ENCODE data around the gene CPNE9.

CPNE9 gene

GRCh38 chr3:9760779-9761505 is 57.3 kb downstream of the CPNE9 start:
- H3F3A ChIP-seq (ENCODE audit: insufficient read depth): no peaks in the 10 kb centered on the region
- TF ChIP-seq EZH2phosphoT487 (conservative IDR thresholded peaks at IDR 0.05; ENCODE audit: low read length): no peak
- TF ChIP-seq, protein P1, sequence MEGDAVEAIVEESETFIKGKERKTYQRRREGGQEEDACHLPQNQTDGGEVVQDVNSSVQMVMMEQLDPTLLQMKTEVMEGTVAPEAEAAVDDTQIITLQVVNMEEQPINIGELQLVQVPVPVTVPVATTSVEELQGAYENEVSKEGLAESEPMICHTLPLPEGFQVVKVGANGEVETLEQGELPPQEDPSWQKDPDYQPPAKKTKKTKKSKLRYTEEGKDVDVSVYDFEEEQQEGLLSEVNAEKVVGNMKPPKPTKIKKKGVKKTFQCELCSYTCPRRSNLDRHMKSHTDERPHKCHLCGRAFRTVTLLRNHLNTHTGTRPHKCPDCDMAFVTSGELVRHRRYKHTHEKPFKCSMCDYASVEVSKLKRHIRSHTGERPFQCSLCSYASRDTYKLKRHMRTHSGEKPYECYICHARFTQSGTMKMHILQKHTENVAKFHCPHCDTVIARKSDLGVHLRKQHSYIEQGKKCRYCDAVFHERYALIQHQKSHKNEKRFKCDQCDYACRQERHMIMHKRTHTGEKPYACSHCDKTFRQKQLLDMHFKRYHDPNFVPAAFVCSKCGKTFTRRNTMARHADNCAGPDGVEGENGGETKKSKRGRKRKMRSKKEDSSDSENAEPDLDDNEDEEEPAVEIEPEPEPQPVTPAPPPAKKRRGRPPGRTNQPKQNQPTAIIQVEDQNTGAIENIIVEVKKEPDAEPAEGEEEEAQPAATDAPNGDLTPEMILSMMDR (IDR thresholded peaks at IDR 0.05; ENCODE audit: insufficient read depth, low read length, poor library complexity, severe bottlenecking): no peak
- H3K27ac ChIP-seq (ENCODE audit: low read depth, low read length): no peak overlapping the region
- H2AFZ ChIP-seq (ENCODE audit: low read depth, low read length, severe bottlenecking): no peak overlapping the region
- H3K9me3 ChIP-seq (ENCODE audit: insufficient read depth, low read length): no peaks in the 10 kb centered on the region
- no peaks in the 10 kb centered on the region for H3K9me2 ChIP-seq (replicated peaks; ENCODE audit: insufficient read depth, low read length)
- no peaks in the 10 kb centered on the region for H3K79me2 ChIP-seq (ENCODE audit: insufficient read depth, low read length)
- no peaks in the 10 kb centered on the region for H4K20me1 ChIP-seq (ENCODE audit: low read depth, low read length)
- no peaks in the 10 kb centered on the region for H3K36me3 ChIP-seq (ENCODE audit: low read length)
- no peak overlapping the region for H3K4me2 ChIP-seq (ENCODE audit: low read depth, low read length, poor library complexity, severe bottlenecking)
- H3K4me3 ChIP-seq (ENCODE audit: insufficient read depth, low read length, poor library complexity, severe bottlenecking): no peak overlapping the region
- H3K27me3 ChIP-seq (ENCODE audit: low read length): no peaks in the 10 kb centered on the region
- H3K9ac ChIP-seq (ENCODE audit: low read length): no peak overlapping the region

DNA sequence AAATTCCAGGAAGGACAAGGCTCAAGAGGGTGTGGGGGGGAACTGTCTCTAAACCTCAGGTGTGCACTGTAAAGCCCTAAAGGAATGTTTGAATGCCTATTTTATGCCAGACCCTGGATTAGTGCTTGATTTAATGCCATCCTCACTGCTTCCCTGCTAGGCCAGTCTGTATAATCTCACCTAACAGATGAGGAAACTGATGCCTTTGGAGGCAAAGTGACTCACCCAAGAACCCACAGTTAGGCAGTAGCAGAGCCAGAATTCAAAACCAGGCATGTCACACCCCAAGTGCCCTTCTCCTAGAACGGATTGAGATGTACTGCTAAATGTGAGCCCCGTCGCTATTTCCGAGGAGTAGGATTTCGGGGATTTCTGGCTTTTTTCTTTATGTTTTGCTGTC is 58.3 kb downstream of the CPNE9 start:
- Histone ChIP-seq H3F3A (ENCODE audit: insufficient read depth) (0 out of 2 replicates have a peak, but pooled peaks cover 4% of the 10 kb centered on the region), H3K79me2 (ENCODE audit: insufficient read depth, low read length) (no peaks in the 10 kb centered on the region), H3K4me2 (ENCODE audit: low read depth, low read length, poor library complexity, severe bottlenecking) (no peak overlapping the region), H3K9me3 (ENCODE audit: insufficient read depth, low read length) (no peaks in the 10 kb centered on the region), H3K9ac (ENCODE audit: low read length) (no peak overlapping the region), H3K4me3 (ENCODE audit: insufficient read depth, low read length, poor library complexity, severe bottlenecking) (no peak overlapping the region), H3K27me3 (ENCODE audit: low read length) (no peaks in the 10 kb centered on the region), H3K36me3 (ENCODE audit: low read length) (no peaks in the 10 kb centered on the region), H2AFZ (ENCODE audit: low read depth, low read length, severe bottlenecking) (no peak overlapping the region), H3K9me2 (replicated peaks; ENCODE audit: insufficient read depth, low read length) (no peaks in the 10 kb centered on the region), H3K27ac (ENCODE audit: low read depth, low read length) (no peak overlapping the region), H4K20me1 (ENCODE audit: low read depth, low read length) (no peaks in the 10 kb centered on the region)
- TF ChIP-seq EZH2phosphoT487 (conservative IDR thresholded peaks at IDR 0.05; ENCODE audit: low read length): no peak
- TF ChIP-seq, protein P1 (IDR thresholded peaks at IDR 0.05; ENCODE audit: insufficient read depth, low read length, poor library complexity, severe bottlenecking): no peak

DNA sequence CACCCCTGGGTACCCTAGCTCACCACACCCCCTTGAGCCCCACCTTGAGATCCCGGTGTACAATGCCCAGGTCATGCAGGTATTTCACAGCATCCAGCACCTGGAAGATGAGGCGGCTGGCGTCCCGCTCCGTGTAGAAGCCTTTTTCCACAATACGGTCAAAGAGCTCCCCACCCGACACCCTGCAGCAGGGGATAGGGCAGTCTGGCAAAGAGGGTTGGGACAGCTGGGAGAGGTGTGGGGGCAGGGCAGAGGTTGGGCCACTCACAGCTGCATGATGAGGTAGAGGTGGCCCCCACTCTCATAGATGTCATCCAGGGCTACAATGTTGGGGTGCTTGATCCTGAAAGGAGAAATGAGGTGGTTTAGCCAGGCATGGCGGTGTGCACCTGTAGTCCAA is 59.2 kb downstream of the CPNE9 start:
- no peaks in the 10 kb centered on the region for H3K9me2 ChIP-seq (replicated peaks; ENCODE audit: insufficient read depth, low read length)
- no peak overlapping the region for H3K27ac ChIP-seq (ENCODE audit: low read depth, low read length)
- H4K20me1 ChIP-seq (ENCODE audit: low read depth, low read length): no peaks in the 10 kb centered on the region
- H3K4me3 ChIP-seq (ENCODE audit: insufficient read depth, low read length, poor library complexity, severe bottlenecking): no peak overlapping the region
- H3K4me2 ChIP-seq (ENCODE audit: low read depth, low read length, poor library complexity, severe bottlenecking): no peak overlapping the region
- no peaks in the 10 kb centered on the region for H3K27me3 ChIP-seq (ENCODE audit: low read length)
- H2AFZ ChIP-seq (ENCODE audit: low read depth, low read length, severe bottlenecking): no peak overlapping the region
- TF ChIP-seq EZH2phosphoT487 (conservative IDR thresholded peaks at IDR 0.05; ENCODE audit: low read length): no peak
- TF ChIP-seq, protein P1 (IDR thresholded peaks at IDR 0.05; ENCODE audit: insufficient read depth, low read length, poor library complexity, severe bottlenecking): no peak
- no peak overlapping the region for H3K9ac ChIP-seq (ENCODE audit: low read length)
- H3K9me3 ChIP-seq (ENCODE audit: insufficient read depth, low read length): no peaks in the 10 kb centered on the region
- 0 out of 2 replicates have a peak, but pooled peaks cover 4% of the 10 kb centered on the region for H3F3A ChIP-seq (ENCODE audit: insufficient read depth)
- H3K36me3 ChIP-seq (ENCODE audit: low read length): no peaks in the 10 kb centered on the region
- H3K79me2 ChIP-seq (ENCODE audit: insufficient read depth, low read length): no peaks in the 10 kb centered on the region

Measured in SU-DHL-6 (cell line).